Hepatocyte (in vitro differentiated cells): ENCODE results near the gene CTBP2. TPM values are rescaled to one million over a fixed set of nuclear protein-coding genes. Genes with fewer than 3 reads are reported as not detected.

Experiments
- DNase-seq: peaks from one replicate; pipeline ENCODE4 v3.0.0-alpha.2; 2016; ENCODE audit warnings: low spot score
- H2AFZ ChIP-seq: fragments of 200-600 bp; sonication (generic); 2 replicates; pipeline ENCODE4 v1.6.0; 2016; ENCODE audit warnings: antibody characterized with exemption, mild to moderate bottlenecking
- H3K27ac ChIP-seq: fragments of 200-600 bp; sonication (generic); 2 replicates; pipeline ENCODE4 v1.5.1; 2016; ENCODE audit warnings: mild to moderate bottlenecking
- H3K27me3 ChIP-seq: fragments of 200-600 bp; sonication (generic); 2 replicates; pipeline ENCODE4 v1.6.1; 2016
- H3K36me3 ChIP-seq: fragments of 200-600 bp; sonication (generic); replicated peaks from 2 replicates; pipeline ENCODE4 v1.5.1; 2016; ENCODE audit warnings: low read depth; ENCODE audit not compliant: insufficient read depth
- H3K4me1 ChIP-seq: fragments of 200-600 bp; sonication (generic); 2 replicates; pipeline ENCODE4 v1.5.1; 2016; ENCODE audit warnings: mild to moderate bottlenecking, moderate library complexity; ENCODE audit not compliant: insufficient read depth
- H3K4me2 ChIP-seq: fragments of 200-600 bp; sonication (generic); 2 replicates; pipeline ENCODE4 v1.6.0; 2016
- H3K4me3 ChIP-seq: fragments of 200-600 bp; sonication (generic); 2 replicates; pipeline ENCODE4 v1.5.1; 2016; ENCODE audit warnings: mild to moderate bottlenecking
- H3K79me2 ChIP-seq: fragments of 200-600 bp; sonication (generic); 2 replicates; pipeline ENCODE4 v1.6.0; 2017; ENCODE audit warnings: mild to moderate bottlenecking
- H3K9me2 ChIP-seq: fragments of 200-600 bp; sonication (generic); replicated peaks from 2 replicates; pipeline ENCODE4 v1.6.0; 2017; ENCODE audit warnings: mild to moderate bottlenecking; ENCODE audit not compliant: insufficient read depth
- H3K9me3 ChIP-seq: fragments of 200-600 bp; sonication (generic); 2 replicates; pipeline ENCODE4 v1.5.1; 2016; ENCODE audit warnings: low read depth, mild to moderate bottlenecking
- H4K20me1 ChIP-seq: fragments of 200-600 bp; sonication (generic); 2 replicates; pipeline ENCODE4 v1.6.0; 2016; ENCODE audit warnings: mild to moderate bottlenecking; ENCODE audit not compliant: insufficient read depth, poor library complexity, severe bottlenecking
- CTCF ChIP-seq: fragments of 200-600 bp; sonication (generic); IDR thresholded peaks from 2 replicates; pipeline ENCODE4 v1.5.1; 2016; ENCODE audit warnings: antibody characterized with exemption, mild to moderate bottlenecking; ENCODE audit not compliant: poor library complexity
- EZH2 ChIP-seq: fragments of 200-600 bp; sonication (generic); IDR thresholded peaks from 2 replicates; pipeline ENCODE4 v1.6.1; 2016; ENCODE audit warnings: antibody characterized with exemption, mild to moderate bottlenecking, borderline replicate concordance
- EZH2phosphoT487 ChIP-seq: fragments of 200-600 bp; sonication (generic); IDR thresholded peaks from one replicate; pipeline ENCODE4 v1.6.1; 2018; ENCODE audit warnings: antibody characterized with exemption, mild to moderate bottlenecking, low read depth, moderate library complexity; ENCODE audit not compliant: unreplicated experiment, severe bottlenecking
- WGBS: methylation state at CpG from one replicate; pipeline ENCODE4 v1.1.6; 2016; ENCODE audit warnings: low lambda C conversion rate; ENCODE audit errors: missing lambda C conversion rate; 5-methylcytosine and 5-hydroxymethylcytosine counted together
- polyA plus RNA-seq: library from polyadenylated mRNA; unstranded; fragments of >200 nt; fragmentation: Nextera tagmentation; extraction: Ambion mirVana; gene quantifications from 2 replicates; pipeline ENCODE4 v1.2.1, GENCODE V29; 2016
- total RNA-seq: library from RNA; depleted of rRNA; stranded (reverse); fragments of >200 nt; gene quantifications from 2 replicates; pipeline ENCODE4 v1.2.3, GENCODE V29; 2014

Gene CTBP2
- total and polyA plus RNA-seq, 2 experiments from 2014 or later = 61.3 to 81.0 TPM

GRCh38 chr10:125015356-125015944 lies 144.9 kb downstream of the CTBP2 start:
- Histone ChIP-seq H3K79me2 (peaks cover 98% of the 10 kb centered on the region), H4K20me1 (peaks cover 49% of the 10 kb centered on the region), H2AFZ (no peak overlapping the region), H3K4me1 (no peaks in the 10 kb centered on the region), H3K4me2 (no peak overlapping the region), H3K27me3 (no peaks in the 10 kb centered on the region), H3K27ac (no peak overlapping the region), H3K9me3 (no peaks in the 10 kb centered on the region), H3K36me3 (no peaks in the 10 kb centered on the region), H3K4me3 (no peak overlapping the region), H3K9me2 (no peaks in the 10 kb centered on the region)
- TF ChIP-seq EZH2phosphoT487 (no peak), CTCF (no peak), EZH2 (no peak)
- 91% methylated on average over 23 of the region's 23 CpGs for WGBS
- DNase-seq = no peak

GRCh38 chr10:125014836-125015355 lies 145.5 kb downstream of the CTBP2 start:
- H3K9me3 ChIP-seq = no peaks in the 10 kb centered on the region
- H3K4me3 ChIP-seq = no peak overlapping the region
- H3K27me3 ChIP-seq = no peaks in the 10 kb centered on the region
- no peak overlapping the region for H3K4me2 ChIP-seq
- H3K36me3 ChIP-seq = no peaks in the 10 kb centered on the region
- no peaks in the 10 kb centered on the region for H3K9me2 ChIP-seq
- H3K27ac ChIP-seq = no peak overlapping the region
- H3K79me2 ChIP-seq = peaks cover 98% of the 10 kb centered on the region
- WGBS = 94% methylated on average over 19 of the region's 19 CpGs
- peaks cover 43% of the 10 kb centered on the region for H4K20me1 ChIP-seq
- no peak overlapping the region for H2AFZ ChIP-seq
- no peaks in the 10 kb centered on the region for H3K4me1 ChIP-seq
- TF ChIP-seq CTCF (no peak), EZH2phosphoT487 (no peak), EZH2 (no peak)
- DNase-seq = no peak

- H3K9me2 ChIP-seq = no peaks in the 10 kb centered on the region
- no peak for DNase-seq
- no peak overlapping the region for H3K27ac ChIP-seq
- peaks cover 47% of the 10 kb centered on the region for H4K20me1 ChIP-seq
- no peaks in the 10 kb centered on the region for H3K4me1 ChIP-seq
- H3K79me2 ChIP-seq = peaks cover 98% of the 10 kb centered on the region
- H3K4me3 ChIP-seq = no peak overlapping the region
- no peaks in the 10 kb centered on the region for H3K9me3 ChIP-seq
- TF ChIP-seq CTCF (no peak), EZH2phosphoT487 (no peak)
- no peak overlapping the region for H3K4me2 ChIP-seq
- H3K36me3 ChIP-seq = no peaks in the 10 kb centered on the region
- WGBS = 88% methylated on average over 19 of the region's 20 CpGs
- H2AFZ ChIP-seq = no peak overlapping the region
- H3K27me3 ChIP-seq = no peaks in the 10 kb centered on the region
These were observed 146.1 kb downstream of the CTBP2 start for GRCh38 chr10:125014086-125014830.
